Measurements from ENCODE around the gene PNKD. TPM values are rescaled to one million over a fixed set of nuclear protein-coding genes. Genes with fewer than 3 reads are reported as not detected.

Gene PNKD
- total and polyA plus RNA-seq, 2 of the 8 experiments (the other 6 are each of a cell fraction or from before 2014, with no cell fraction given): 43.9 to 65.4 TPM

DNA sequence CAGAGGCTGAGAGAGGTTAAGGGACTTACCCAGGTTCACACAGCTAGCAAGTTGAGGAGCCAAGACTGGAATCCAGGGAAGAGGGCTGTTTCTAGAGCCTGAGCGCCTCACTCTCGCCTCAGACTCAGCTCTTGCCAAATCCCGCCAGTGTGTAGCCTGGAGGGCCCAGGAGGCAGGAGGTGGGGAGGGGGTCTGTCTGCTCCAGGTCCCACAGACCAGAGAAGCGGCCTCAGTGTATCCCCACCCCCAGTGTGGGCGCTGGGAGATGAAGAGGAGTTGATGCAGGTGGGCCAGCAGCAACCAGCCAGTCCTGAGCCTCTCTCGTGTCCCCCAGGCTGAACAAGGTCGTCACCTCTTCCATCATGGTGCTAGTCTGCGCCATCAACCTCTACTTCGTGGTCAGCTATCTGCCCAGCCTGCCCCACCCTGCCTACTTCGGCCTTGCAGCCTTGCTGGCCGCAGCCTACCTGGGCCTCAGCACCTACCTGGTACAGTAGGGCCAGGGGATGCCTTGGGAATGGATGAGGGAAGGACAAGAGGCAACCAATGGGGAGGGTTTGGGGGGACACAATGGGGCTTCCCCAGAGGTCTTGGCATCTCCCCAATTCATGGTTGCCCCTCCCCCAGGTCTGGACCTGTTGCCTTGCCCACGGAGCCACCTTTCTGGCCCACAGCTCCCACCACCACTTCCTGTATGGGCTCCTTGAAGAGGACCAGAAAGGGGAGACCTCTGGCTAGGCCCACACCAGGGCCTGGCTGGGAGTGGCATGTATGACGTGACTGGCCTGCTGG, 124.2 kb downstream of the PNKD start:
- Histone ChIP-seq H2BK5ac (ENCODE audit: low read depth, low read length) (peak overlapping the region; percentile 9; the same call in 1 of the 2 replicates), H2BK15ac (ENCODE audit: low read length) (peak overlapping the region; percentile 88; the same call in 1 of the 2 replicates), H2BK20ac (ENCODE audit: low read length) (peak overlapping the region; percentile 51; the same call in 1 of the 2 replicates), H2AK5ac (ENCODE audit: low read depth, low read length) (no peak overlapping the region), H3K9me3 (ENCODE audit: insufficient read depth in 2 of 2, low read depth in 1 of 2, low read length in 1 of 2) (no peaks in the 10 kb centered on the region), H3K14ac (ENCODE audit: insufficient read length) (no peak overlapping the region), H4K91ac (replicated peaks; ENCODE audit: insufficient read length, low read length) (peak overlapping the region; percentile 73), H3K56ac (replicated peaks; ENCODE audit: insufficient read length, low read depth, low read length) (no peak overlapping the region), H4K8ac (ENCODE audit: extremely low read depth, insufficient read depth, low read length) (peak overlapping the region; percentile 6), H4K20me1 (replicated peaks in 1 of 2; ENCODE audit: control insufficient read depth in 1 of 2, insufficient read depth in 2 of 2, low read length in 2 of 2) (no peaks in the 10 kb centered on the region), H3K18ac (ENCODE audit: extremely low read depth, low read length) (no peak overlapping the region; the same call in 1 of the 2 replicates), H2BK12ac (ENCODE audit: low read depth, low read length) (peak overlapping the region; percentile 87; the same call in 1 of the 2 replicates), H2AFZ (ENCODE audit: low read length) (no peak overlapping the region), H3K79me1 (ENCODE audit: low read depth, low read length) (no peaks in the 10 kb centered on the region), H3K4me2 (ENCODE audit: insufficient read depth in 1 of 2, low read depth in 2 of 2, low read length in 2 of 2) (no peak overlapping the region; a peak in 2 of 4 replicates), H3K36me3 (ENCODE audit: control insufficient read depth in 2 of 4, insufficient read depth in 4 of 4, low read length in 3 of 4) (no peaks in the 10 kb centered on the region), H3K9ac (replicated peaks in 1 of 4; ENCODE audit: extremely low read depth in 1 of 4, low read depth in 3 of 4, low read length in 3 of 4) (no peak overlapping the region; a peak in 1 of 7 replicates), H3K23me2 (ENCODE audit: low read depth, low read length) (peaks cover 22% of the 10 kb centered on the region; the same call in 1 of the 2 replicates), H3K27ac (ENCODE audit: low read depth, low read length) (no peak overlapping the region), H3K79me2 (ENCODE audit: control insufficient read depth in 1 of 2, insufficient read depth in 2 of 2, low read length in 2 of 2) (no peaks in the 10 kb centered on the region), H3K27me3 (replicated peaks in 1 of 4; ENCODE audit: control insufficient read depth in 3 of 4, extremely low read depth in 1 of 4, insufficient read depth in 3 of 4, low read length in 3 of 4) (peaks cover 22 to 33% (median 31%) of the 10 kb centered on the region in 4 experiments), H3K4me3 (ENCODE audit: extremely low read depth in 1 of 4, insufficient read depth in 2 of 4, low read depth in 3 of 4, low read length in 4 of 4) (no peak overlapping the region), H4K5ac (ENCODE audit: insufficient read length, low read depth, low read length) (no peak overlapping the region), H3K23ac (ENCODE audit: insufficient read length) (no peak overlapping the region), H3K4ac (replicated peaks; ENCODE audit: insufficient read length, low read depth, low read length) (peak overlapping the region; percentile 57), H2BK120ac (replicated peaks; ENCODE audit: low read depth, low read length) (no peak overlapping the region), H3K4me1 (replicated peaks in 1 of 4; ENCODE audit: control insufficient read depth in 3 of 4, insufficient read depth in 4 of 4, low read length in 3 of 4) (peaks cover 0 to 34% (median 22%) of the 10 kb centered on the region in 4 experiments; a peak in 6 of 7 replicates)
- ChIA-PET CTCF (ENCODE audit: partially characterized antibody) (interaction anchor here (0.7 to 7.5 kb wide), 13 partner anchors 9 to 213 kb away, joined by 3 to 96 read pairs (median 8); partner anchors contain the start of genes AAMP, CATIP, PLCD4 and PNKD), POLR2A (ENCODE audit: partially characterized antibody) (interaction anchor here (1.1 to 4.4 kb wide), 4 partner anchors 10 to 99 kb away, joined by 3 to 35 read pairs (median 4); partner anchors contain the start of gene SLC11A1)
- no peak for DNase-seq (ENCODE audit: low read depth in 1 of 2, low spot score in 2 of 2)
- FAIRE-seq: no peak
- TF ChIP-seq EGR1 (IDR thresholded peaks at IDR 0.05; ENCODE audit: borderline replicate concordance, low read depth, low read length) (no peak), NANOG (IDR thresholded peaks at IDR 0.05; ENCODE audit: insufficient read depth, low read depth, low read length, poor library complexity, severe bottlenecking) (no peak), ASH2L (IDR thresholded peaks at IDR 0.05; ENCODE audit: low read length) (no peak), BCL11A (IDR thresholded peaks at IDR 0.05; ENCODE audit: low read depth in 2 of 2, low read length in 2 of 2) (no peak), HDAC6 (IDR thresholded peaks at IDR 0.05; ENCODE audit: low read depth, low read length) (no peak), CBX8 (IDR thresholded peaks at IDR 0.05; ENCODE audit: borderline replicate concordance, low read depth, low read length) (no peak), CHD2 (IDR thresholded peaks at IDR 0.05; ENCODE audit: low read length) (no peak), TCF12 (IDR thresholded peaks at IDR 0.05; ENCODE audit: low read depth, low read length) (no peak), JUND (IDR thresholded peaks at IDR 0.05; ENCODE audit: low read length) (no peak)
- TF ChIP-seq, protein P1, sequence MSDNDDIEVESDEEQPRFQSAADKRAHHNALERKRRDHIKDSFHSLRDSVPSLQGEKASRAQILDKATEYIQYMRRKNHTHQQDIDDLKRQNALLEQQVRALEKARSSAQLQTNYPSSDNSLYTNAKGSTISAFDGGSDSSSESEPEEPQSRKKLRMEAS (IDR thresholded peaks at IDR 0.05): no peak
- WGBS, 2 experiments (ENCODE audit: extremely low coverage in 1 of 2, insufficient coverage in 1 of 2, insufficient read length in 1 of 2, insufficient replicate concordance in 2 of 2, low coverage in 1 of 2, low lambda C conversion rate in 2 of 2, missing lambda C conversion rate in 1 of 2): 92% methylated on average over 13 of the region's 13 CpGs; no CpG with 5 or more reads in 1 of the 2 experiments
